HEK293T (cell line): ENCODE measurements around the gene IL1RAP.

ENCODE experiments used
- ARNT ChIP-seq: fragments of 450-650 bp; IDR thresholded peaks from 2 replicates; pipeline ENCODE4 v1.6.1; 2017; ENCODE audit warnings: mild to moderate bottlenecking
- BHLHE40 ChIP-seq: fragments of 450-650 bp; IDR thresholded peaks from 2 replicates; pipeline ENCODE4 v1.6.1; 2016; ENCODE audit warnings: mild to moderate bottlenecking, moderate library complexity, borderline replicate concordance
- ELF4 ChIP-seq: fragments of 450-650 bp; IDR thresholded peaks from 2 replicates; pipeline ENCODE4 v1.6.1; 2017; ENCODE audit warnings: antibody characterized with exemption
- FOXK2 ChIP-seq: fragments of 450-650 bp; IDR thresholded peaks from 2 replicates; pipeline ENCODE4 v1.6.1; 2016; ENCODE audit warnings: mild to moderate bottlenecking
- FOXM1 ChIP-seq: fragments of 450-650 bp; IDR thresholded peaks from 2 replicates; pipeline ENCODE4 v1.6.1; 2017; ENCODE audit warnings: mild to moderate bottlenecking, borderline replicate concordance
- LEF1 ChIP-seq: fragments of 450-650 bp; IDR thresholded peaks from 2 replicates; pipeline ENCODE4 v1.6.1; 2017; ENCODE audit warnings: mild to moderate bottlenecking, borderline replicate concordance
- SUZ12 ChIP-seq: fragments of 450-650 bp; IDR thresholded peaks from 2 replicates; pipeline ENCODE4 v1.6.1; 2016; ENCODE audit warnings: mild to moderate bottlenecking
- ZNF384 ChIP-seq: fragments of 450-650 bp; IDR thresholded peaks from 2 replicates; pipeline ENCODE4 v1.6.1; 2016

DNA sequence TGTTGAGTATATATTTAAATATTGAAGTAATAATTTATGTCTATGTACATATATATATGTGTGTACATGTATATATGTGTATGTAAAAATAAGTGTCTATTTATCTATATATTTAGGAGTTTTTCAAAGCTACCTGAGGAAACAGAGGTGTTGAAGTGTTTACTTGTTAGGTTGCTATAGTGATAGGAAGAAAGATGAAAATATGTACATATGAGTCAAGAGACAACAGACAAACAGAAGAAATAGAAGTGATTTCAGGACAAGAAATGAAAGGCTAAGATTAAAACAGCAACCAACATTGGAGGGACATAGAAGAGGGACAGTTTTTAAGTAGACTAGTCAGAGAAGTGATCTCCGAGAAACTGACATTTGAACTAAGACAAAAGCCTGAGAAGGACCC lies 11.1 kb downstream of the IL1RAP start:
- TF ChIP-seq BHLHE40 (no peak), FOXK2 (no peak), SUZ12 (no peak), ELF4 (no peak), FOXM1 (no peak), LEF1 (no peak), ARNT (no peak), ZNF384 (no peak)
